Ovary (tissue), 3 donors: ENCODE data around the gene SIMC1.
"Not testable (repeated sequence)": the region's sequence is repeated elsewhere in the genome, so short reads cannot be mapped to it uniquely, and the experiment has no call there.

Source experiments
- EP300 ChIP-seq: sonication (generic); formaldehyde crosslinking; IDR thresholded peaks from one replicate; pipeline ENCODE4 v1.6.1; 2017; ENCODE audit warnings: antibody characterized with exemption
- POLR2A ChIP-seq: fragments of 450-650 bp; IDR thresholded peaks from one replicate; pipeline ENCODE4 v1.6.1; 2017; ENCODE audit warnings: antibody characterized with exemption, mild to moderate bottlenecking, moderate library complexity
- TF ChIP-seq, protein P1 (sequence below), 3 donors: fragments of 450-650 bp in 2 of 3; fragments of 200-600 bp in 1 of 3; IDR thresholded peaks; one replicate each; pipeline versions ENCODE4 v1.5.1 to v1.8.0; 2016 to 2022; ENCODE audit warnings: antibody characterized with exemption in 3 of 3, mild to moderate bottlenecking in 1 of 3
- donor health status: DM: no; HTN: no; CAD: no.

GRCh38 chr5:176235155-176235554 lies 3.1 kb upstream of the SIMC1 start:
- TF ChIP-seq, protein P1, sequence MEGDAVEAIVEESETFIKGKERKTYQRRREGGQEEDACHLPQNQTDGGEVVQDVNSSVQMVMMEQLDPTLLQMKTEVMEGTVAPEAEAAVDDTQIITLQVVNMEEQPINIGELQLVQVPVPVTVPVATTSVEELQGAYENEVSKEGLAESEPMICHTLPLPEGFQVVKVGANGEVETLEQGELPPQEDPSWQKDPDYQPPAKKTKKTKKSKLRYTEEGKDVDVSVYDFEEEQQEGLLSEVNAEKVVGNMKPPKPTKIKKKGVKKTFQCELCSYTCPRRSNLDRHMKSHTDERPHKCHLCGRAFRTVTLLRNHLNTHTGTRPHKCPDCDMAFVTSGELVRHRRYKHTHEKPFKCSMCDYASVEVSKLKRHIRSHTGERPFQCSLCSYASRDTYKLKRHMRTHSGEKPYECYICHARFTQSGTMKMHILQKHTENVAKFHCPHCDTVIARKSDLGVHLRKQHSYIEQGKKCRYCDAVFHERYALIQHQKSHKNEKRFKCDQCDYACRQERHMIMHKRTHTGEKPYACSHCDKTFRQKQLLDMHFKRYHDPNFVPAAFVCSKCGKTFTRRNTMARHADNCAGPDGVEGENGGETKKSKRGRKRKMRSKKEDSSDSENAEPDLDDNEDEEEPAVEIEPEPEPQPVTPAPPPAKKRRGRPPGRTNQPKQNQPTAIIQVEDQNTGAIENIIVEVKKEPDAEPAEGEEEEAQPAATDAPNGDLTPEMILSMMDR (IDR thresholded peaks at IDR 0.05), result peak in 1 of 3 donors; percentile 23
- TF ChIP-seq EP300, POLR2A: not testable (repeated sequence)
